Measurements from ENCODE around the gene HHEX. TPM values are rescaled to one million over a fixed set of nuclear protein-coding genes. Genes with fewer than 3 reads are reported as not detected.

Gene HHEX
- total RNA-seq, 1 donor from 2014 or later = 182 TPM

- DNase-seq (ENCODE audit: low spot score) = no peak
These were observed 22.7 kb upstream of the HHEX start for GRCh38 chr10:92667078-92667477.

DNA sequence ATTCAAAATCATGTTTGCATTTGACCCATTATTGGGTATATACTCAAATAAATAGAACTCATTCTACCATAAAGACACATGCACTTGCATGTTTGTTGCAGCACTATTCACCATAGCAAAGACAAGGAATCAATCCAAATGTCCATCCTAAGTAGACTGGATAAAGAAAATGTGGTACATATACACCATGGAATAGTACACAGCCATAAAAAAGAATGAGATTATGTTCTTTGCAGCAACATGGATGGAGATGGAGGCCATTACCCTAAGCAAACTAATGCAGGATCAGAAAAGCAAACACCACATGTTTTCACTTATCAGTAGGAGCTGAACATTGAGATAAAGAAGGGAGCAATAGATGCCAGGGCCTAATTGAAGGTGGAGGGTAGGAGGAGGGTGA, 12.0 kb upstream of the HHEX start:
- H3K27me3 Mint-ChIP-seq (ENCODE audit: unreplicated experiment) = peaks cover 2% of the 10 kb centered on the region
- no peak for TF ChIP-seq CTCF (IDR thresholded peaks at IDR 0.05; ENCODE audit: unreplicated experiment)
- no peaks in the 10 kb centered on the region for H3K4me1 Mint-ChIP-seq (ENCODE audit: unreplicated experiment)
- no peak overlapping the region for H3K27ac Mint-ChIP-seq (ENCODE audit: unreplicated experiment)
- DNase-seq (ENCODE audit: low spot score) = no peak
- H3K9me3 Mint-ChIP-seq (ENCODE audit: unreplicated experiment) = peaks cover 4% of the 10 kb centered on the region
- H3K4me3 Mint-ChIP-seq (ENCODE audit: unreplicated experiment) = no peak overlapping the region
- H3K36me3 Mint-ChIP-seq (ENCODE audit: low read depth, unreplicated experiment) = peaks cover 13% of the 10 kb centered on the region

More at GRCh38 chr10:92667078-92667477, 22.7 kb upstream of the HHEX start:
- no peak overlapping the region for H3K27ac Mint-ChIP-seq (ENCODE audit: unreplicated experiment)
- peaks cover 3% of the 10 kb centered on the region for H3K36me3 Mint-ChIP-seq (ENCODE audit: low read depth, unreplicated experiment)
- no peaks in the 10 kb centered on the region for H3K4me1 Mint-ChIP-seq (ENCODE audit: unreplicated experiment)
- no peak for TF ChIP-seq CTCF (IDR thresholded peaks at IDR 0.05; ENCODE audit: unreplicated experiment)
- no peaks in the 10 kb centered on the region for H3K27me3 Mint-ChIP-seq (ENCODE audit: unreplicated experiment)
- no peak overlapping the region for H3K4me3 Mint-ChIP-seq (ENCODE audit: unreplicated experiment)
- peaks cover 5% of the 10 kb centered on the region for H3K9me3 Mint-ChIP-seq (ENCODE audit: unreplicated experiment)

- no peak overlapping the region for H3K4me3 Mint-ChIP-seq (ENCODE audit: unreplicated experiment)
- no peak overlapping the region for H3K27ac Mint-ChIP-seq (ENCODE audit: unreplicated experiment)
- H3K27me3 Mint-ChIP-seq (ENCODE audit: unreplicated experiment) = peaks cover 2% of the 10 kb centered on the region
- H3K4me1 Mint-ChIP-seq (ENCODE audit: unreplicated experiment) = no peaks in the 10 kb centered on the region
- no peak for DNase-seq (ENCODE audit: low spot score)
- H3K9me3 Mint-ChIP-seq (ENCODE audit: unreplicated experiment) = peaks cover 4% of the 10 kb centered on the region
- peaks cover 13% of the 10 kb centered on the region for H3K36me3 Mint-ChIP-seq (ENCODE audit: low read depth, unreplicated experiment)
- TF ChIP-seq CTCF (IDR thresholded peaks at IDR 0.05; ENCODE audit: unreplicated experiment) = no peak
These were observed 11.5 kb upstream of the HHEX start for GRCh38 chr10:92678206-92678605.

DNA sequence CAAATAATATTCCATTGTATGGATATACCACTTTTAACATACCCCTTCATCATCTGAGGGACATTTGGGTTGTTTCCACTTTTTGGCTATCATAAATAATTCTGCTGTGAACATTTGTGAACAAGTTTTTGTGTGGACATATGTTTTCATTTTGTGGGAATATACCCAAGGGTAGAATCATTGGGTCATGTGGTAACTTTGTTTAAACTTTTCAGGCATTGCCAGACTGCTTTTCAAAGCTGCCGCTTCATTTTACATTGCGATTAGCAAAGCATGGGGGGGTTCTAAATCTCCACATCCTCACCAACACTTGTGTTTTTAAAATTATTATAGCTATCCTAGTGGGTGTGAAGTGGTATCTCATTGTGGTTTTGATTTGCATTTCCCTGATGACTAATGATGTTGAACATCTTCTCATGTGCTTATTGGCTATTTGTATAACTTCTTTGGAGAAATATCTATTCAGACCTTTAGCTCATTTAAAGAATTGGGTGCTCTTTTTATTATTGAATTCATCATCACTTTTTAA, 8.4 kb upstream of the HHEX start:
- no peak for DNase-seq (ENCODE audit: low spot score)
- peaks cover 24% of the 10 kb centered on the region for H3K36me3 Mint-ChIP-seq (ENCODE audit: low read depth, unreplicated experiment)
- no peak for TF ChIP-seq CTCF (IDR thresholded peaks at IDR 0.05; ENCODE audit: unreplicated experiment)
- no peak overlapping the region for H3K4me3 Mint-ChIP-seq (ENCODE audit: unreplicated experiment)
- H3K4me1 Mint-ChIP-seq (ENCODE audit: unreplicated experiment) = no peaks in the 10 kb centered on the region
- peaks cover 3% of the 10 kb centered on the region for H3K27me3 Mint-ChIP-seq (ENCODE audit: unreplicated experiment)
- no peak overlapping the region for H3K27ac Mint-ChIP-seq (ENCODE audit: unreplicated experiment)
- H3K9me3 Mint-ChIP-seq (ENCODE audit: unreplicated experiment) = no peaks in the 10 kb centered on the region

DNA sequence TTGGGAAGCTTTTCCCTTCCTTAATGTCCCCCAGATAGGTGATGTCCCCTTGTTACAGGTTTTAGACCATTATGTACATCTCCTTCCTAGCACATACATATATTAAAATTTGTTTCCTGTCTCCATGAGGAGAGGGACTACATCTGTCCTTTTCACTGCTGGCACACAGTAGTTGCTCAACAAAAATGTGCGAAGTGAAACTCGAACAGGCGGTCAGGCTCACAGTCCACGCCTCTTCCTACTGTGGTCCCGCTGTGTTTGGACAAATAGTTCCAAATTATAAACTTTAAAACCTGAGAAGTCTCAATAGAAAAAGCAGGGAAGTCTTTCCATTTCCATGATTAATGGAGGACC, 1.2 kb upstream of the HHEX start:
- no peak for TF ChIP-seq CTCF (IDR thresholded peaks at IDR 0.05; ENCODE audit: unreplicated experiment)
- peak overlapping the region; percentile 74 for H3K27ac Mint-ChIP-seq (ENCODE audit: unreplicated experiment)
- H3K9me3 Mint-ChIP-seq (ENCODE audit: unreplicated experiment) = no peaks in the 10 kb centered on the region
- peaks cover 59% of the 10 kb centered on the region for H3K36me3 Mint-ChIP-seq (ENCODE audit: low read depth, unreplicated experiment)
- H3K4me3 Mint-ChIP-seq (ENCODE audit: unreplicated experiment) = peak overlapping the region; percentile 92
- peaks cover 34% of the 10 kb centered on the region for H3K27me3 Mint-ChIP-seq (ENCODE audit: unreplicated experiment)
- no peak for DNase-seq (ENCODE audit: low spot score)
- H3K4me1 Mint-ChIP-seq (ENCODE audit: unreplicated experiment) = peaks cover 18% of the 10 kb centered on the region

Measured in endothelial cell (in vitro differentiated cells).